ENCODE results near the gene BRSK2.

Gene BRSK2

DNA sequence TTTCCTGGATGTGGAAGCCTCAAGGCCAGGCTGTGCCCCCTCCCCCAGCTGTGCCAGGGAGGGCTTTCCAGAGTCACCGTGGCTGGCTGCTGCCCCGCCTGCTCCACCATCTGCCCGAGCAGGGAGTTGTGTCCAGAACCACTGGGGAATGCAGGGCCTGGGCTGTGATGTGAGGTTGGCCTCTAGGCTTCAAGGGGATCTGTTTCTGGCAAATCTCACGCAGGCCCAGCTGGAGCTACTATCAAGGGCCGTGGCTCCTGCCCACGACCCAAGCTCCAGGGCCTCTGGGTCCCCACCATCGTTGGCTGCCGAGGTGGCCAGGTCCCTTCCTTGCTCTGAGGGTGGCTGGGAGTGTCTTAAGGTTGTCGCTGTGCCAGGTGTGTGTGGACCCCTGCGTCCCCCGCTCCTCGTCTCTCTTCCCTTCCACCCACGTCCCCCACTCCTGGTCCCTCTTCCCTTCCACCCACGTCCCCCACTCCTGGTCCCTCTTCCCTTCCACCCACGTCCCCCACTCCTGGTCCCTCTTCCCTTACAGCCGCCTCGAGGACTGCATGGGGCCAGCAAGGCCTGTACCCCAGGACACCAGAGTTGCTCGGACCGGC is 6.1 kb downstream of the BRSK2 start:
- no peak for DNase-seq (ENCODE audit: low read depth in 2 of 2, low spot score in 1 of 2)

DNA sequence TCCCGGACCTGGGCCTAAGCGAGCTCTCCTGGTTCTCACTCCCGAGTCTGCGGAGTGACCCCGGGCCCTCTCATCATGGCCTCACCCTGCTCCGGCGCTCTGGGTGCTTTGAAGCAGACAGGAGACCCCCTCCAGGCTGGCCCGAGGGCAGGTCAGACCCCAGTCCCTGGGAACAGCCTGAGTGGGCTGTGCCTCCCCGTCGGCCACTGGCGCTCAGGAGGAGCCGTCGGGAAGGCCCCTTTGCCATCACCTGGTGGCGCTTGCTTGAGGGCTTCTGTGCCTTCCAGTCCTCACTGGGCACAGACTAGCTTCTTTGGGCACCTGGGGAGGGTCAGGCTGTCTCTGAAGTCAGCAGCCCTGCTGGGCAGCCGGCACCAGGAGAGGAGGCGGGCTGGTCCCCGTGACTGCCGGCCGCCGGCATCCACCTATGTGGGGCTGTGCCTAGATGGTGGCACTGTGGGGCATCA is 6.7 kb downstream of the BRSK2 start:
- no peak for DNase-seq (ENCODE audit: low read depth in 2 of 2, low spot score in 1 of 2)

GRCh38 chr11:1397146-1397861 is 7.6 kb downstream of the BRSK2 start:
- no peak for DNase-seq (ENCODE audit: low read depth in 2 of 2, low spot score in 1 of 2)

DNA sequence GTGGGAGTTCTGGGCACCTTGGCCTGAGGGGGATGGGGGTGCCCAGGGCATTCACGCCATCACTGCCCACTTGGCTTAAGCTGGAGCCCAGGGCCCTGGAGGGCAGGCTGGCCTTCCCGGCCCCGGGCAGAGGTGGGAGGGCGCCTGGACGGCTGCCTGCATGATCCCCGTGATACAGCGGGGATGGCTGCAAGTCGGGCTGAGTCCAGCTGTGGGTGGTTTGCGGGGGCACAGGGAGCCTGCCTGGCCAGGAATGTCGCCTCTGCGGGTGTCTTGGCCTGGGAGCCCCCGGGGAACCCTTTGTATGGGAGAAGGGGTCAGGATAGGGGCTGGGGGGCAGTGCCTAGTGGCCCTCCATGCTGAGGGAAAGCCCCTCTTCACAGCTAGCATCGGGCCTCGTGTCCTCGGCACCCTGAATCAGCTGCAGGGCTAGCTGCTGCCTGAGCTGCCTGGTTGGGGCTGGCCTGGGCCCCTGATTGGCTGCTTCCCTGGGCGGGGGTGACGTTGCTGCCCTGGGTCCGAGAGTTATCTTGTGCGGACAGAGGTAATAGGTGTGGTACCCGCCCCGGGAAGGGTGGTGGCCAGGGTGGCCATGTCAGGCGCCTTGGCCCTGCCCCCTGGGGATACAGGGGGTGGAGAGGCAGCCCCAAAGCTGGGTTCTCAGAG is 8.3 kb downstream of the BRSK2 start:
- no peak for DNase-seq (ENCODE audit: low read depth in 2 of 2, low spot score in 1 of 2)

- no peak for DNase-seq (ENCODE audit: low read depth in 2 of 2, low spot score in 1 of 2)
Observed at GRCh38 chr11:1398528-1399235, 8.9 kb downstream of the BRSK2 start.

DNA sequence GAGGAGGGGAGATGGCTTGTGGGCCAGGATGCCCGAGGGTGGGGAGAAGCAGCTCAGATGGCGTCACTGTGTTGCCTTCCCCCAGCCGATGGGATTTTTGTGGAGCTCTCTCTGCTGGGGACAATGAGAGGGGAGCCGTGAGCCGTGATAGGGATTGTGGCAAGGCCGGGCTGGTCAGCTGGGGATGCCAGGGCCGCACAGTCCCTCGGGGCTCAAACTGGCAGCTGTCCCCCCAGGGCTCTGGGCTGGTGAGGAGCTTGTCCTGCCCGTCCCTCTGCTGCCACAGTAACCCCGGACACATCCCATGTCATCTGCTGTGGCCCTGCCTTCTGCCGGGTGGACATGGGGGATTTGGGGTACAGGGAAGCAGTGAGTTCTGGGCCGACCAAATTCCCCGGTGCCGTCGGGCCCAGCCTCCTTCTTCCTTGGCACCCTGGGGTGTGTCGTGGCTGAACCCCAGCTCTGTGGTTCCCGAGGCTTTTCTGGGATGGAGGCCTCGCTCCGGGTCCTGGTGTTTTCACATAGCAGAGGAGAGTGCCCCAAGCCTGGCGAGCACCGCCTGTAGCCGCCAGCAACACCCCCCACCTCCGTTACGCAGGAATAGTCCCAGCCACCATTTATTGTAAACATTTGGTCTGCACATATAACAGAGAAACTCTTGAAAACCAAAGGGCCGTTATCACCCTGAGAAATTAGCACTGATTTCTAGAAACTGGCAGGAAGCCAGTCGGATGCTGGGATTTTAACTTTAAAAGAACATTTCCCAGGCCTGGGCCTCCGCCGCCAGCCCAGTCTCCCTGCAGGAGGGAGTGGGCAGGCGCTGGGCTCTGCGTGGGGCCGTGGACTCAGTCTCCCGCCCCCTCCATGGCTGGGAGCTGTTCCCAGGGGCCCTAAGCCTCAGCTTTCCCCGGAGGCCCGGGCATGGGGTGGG is 9.9 kb downstream of the BRSK2 start:
- DNase-seq (ENCODE audit: low read depth in 2 of 2, low spot score in 1 of 2): no peak

DNA sequence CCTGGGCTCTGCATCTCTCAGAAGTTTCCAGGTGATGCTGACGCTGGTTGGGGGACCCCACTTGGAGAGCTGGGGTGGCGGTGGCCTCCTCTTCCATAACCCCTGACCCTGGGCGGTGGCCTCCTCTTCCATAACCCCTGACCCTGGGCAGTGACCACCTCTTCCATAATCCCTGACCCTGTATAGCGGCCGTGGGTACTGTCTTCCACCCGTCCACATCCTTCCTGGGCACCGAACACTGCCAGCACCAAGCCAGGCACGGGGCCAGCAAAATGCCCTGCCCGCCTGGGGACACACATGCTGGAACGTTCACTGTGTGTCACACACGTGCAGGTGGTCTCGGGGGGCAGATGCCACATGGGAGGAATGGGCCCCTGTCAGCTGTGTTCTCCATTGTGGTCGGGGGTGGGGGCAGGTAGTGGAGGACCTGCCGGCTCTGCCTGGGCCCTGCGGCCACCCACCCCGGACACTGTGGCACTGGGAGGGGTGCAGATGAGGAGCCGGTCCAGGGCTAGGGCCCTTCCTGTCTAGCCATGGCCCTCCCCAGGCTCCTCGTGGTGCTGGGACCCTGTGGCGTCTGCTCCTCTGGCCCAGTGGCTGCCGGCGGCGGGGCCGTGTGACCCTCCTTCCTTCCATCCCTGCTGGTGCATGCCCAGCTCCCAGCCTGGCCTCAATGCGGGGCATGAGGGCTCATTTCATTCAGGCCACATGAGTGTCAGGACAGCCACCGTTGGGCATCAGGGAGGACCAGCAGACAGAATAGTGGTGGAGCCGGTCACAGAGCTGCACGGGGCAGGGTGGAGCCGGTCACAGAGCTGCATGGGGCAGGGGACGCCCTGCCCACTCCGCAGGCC is 10.8 kb downstream of the BRSK2 start:
- DNase-seq (ENCODE audit: low read depth in 2 of 2, low spot score in 1 of 2): no peak

DNA sequence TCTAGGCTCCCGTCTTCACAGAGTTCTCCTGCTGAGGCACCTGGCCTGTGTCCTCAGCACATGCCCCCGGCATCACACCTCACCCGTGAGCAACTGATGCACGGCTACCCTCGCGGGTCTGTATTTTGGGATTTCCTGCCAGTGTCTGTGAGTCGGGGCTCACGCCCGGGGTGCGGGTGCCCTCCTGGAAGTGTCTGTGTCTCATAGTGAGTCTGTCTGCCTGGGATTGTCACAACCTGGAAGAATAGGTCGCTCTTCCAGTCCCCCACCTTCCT is 11.4 kb downstream of the BRSK2 start:
- DNase-seq (ENCODE audit: low read depth in 2 of 2, low spot score in 1 of 2): no peak

- DNase-seq (ENCODE audit: low read depth in 2 of 2, low spot score in 1 of 2): no peak
Observed at GRCh38 chr11:1401656-1402221, 12.0 kb downstream of the BRSK2 start.

DNA sequence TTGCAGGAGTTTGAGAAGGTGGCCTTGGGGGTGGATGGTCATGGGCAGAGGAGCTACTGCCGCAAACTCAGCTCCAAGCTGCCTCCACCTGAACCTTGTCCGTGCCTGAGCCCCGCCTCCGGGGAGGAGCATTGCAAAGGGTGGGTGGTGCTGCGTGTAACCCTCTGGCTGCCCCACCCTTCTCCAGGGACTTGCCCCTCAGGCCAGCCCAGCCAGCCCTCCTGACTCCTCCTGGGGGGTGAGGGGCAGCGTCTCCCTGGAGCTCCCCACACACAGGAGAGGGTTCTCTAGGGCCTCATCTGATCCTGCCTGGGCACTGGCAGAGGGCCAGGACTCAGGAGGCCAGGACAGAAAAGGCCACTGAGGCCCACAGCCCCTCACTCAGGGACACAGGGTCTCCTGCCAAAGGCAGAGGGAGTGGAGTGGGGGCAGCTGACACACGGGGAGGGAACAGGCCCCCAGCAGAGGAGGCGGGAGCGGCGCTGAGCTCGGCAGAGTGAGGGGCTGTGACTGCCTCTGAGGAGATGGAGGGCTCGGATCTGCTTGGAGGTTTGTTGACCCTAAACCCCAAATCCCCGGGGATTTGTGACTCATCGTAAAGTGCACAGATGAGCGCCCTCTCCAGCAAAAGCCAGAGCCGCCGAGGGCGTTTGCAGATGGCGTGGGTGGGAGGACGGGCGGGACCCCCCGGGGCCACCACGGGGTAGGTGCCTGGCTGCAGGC is 12.8 kb downstream of the BRSK2 start:
- no peak for DNase-seq (ENCODE audit: low read depth in 2 of 2, low spot score in 1 of 2)

DNA sequence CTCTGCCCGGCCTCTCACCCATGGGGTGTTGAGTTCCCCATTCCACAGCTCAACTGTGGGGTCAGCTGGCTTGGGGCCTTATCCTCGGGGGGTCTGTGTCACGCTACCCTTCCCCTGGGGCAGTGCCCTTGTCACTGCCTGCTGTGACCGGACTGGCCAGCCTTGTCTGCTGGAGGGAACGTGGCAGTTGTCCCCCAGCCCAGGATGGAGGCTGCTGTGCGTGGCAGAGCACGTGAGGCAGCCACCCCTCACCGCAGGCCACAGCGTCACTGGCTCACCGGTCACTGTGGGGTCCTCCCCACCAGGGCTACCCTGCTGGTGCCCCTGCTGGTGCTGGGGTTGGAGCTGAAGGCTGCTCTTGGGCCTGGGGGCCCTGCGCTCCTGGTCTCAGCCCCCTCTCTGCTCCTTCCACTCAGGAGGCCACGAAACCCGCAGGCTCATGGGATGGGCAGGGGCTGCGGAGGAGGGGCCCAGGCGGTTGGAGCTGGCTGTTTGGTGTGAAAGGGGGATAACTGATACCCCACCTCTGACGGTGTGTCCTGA is 13.4 kb downstream of the BRSK2 start:
- DNase-seq (ENCODE audit: low read depth in 2 of 2, low spot score in 1 of 2): no peak

GRCh38 chr11:1403721-1404460 is 14.2 kb downstream of the BRSK2 start:
- no peak for DNase-seq (ENCODE audit: low read depth in 2 of 2, low spot score in 1 of 2)

DNA sequence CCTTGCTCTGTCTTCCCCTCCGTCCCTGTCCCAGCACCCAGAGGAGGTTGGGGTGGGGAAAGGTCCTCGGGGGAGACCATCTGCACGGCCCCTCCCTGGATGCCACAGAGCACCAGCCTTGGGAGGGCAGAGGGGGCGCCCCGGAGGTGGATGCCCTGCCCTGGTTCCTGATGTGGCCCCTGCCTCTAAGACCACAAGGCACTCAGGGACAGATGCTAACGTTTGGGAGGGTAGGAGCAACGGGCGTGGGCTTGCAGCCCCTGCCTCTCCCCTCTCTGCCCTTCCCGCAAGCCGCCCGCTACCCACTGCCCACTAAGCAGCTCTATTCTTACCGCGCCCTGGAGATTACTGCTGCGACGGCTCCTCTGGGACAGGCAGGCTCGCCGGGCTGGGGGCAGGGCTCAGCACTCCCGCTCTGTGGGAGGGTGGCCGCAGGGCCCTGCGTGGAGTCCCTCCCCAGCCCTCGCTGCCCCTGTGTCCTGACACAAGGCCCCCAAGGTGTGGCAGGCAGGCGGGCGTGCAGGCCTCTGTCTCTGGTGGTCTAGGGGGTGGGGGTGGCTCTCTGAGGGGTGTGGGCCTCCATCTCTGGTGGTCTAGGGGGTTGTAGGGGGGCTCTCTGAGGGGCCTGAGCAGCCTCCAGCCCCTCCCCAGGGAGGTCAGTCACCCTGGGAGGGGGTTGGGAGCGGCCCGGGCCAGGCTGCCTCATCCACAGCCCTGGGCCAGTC is 14.9 kb downstream of the BRSK2 start:
- DNase-seq (ENCODE audit: low read depth in 2 of 2, low spot score in 1 of 2): no peak

- no peak for DNase-seq (ENCODE audit: low read depth in 2 of 2, low spot score in 1 of 2)
Observed at GRCh38 chr11:1405186-1406020, 15.7 kb downstream of the BRSK2 start.

DNA sequence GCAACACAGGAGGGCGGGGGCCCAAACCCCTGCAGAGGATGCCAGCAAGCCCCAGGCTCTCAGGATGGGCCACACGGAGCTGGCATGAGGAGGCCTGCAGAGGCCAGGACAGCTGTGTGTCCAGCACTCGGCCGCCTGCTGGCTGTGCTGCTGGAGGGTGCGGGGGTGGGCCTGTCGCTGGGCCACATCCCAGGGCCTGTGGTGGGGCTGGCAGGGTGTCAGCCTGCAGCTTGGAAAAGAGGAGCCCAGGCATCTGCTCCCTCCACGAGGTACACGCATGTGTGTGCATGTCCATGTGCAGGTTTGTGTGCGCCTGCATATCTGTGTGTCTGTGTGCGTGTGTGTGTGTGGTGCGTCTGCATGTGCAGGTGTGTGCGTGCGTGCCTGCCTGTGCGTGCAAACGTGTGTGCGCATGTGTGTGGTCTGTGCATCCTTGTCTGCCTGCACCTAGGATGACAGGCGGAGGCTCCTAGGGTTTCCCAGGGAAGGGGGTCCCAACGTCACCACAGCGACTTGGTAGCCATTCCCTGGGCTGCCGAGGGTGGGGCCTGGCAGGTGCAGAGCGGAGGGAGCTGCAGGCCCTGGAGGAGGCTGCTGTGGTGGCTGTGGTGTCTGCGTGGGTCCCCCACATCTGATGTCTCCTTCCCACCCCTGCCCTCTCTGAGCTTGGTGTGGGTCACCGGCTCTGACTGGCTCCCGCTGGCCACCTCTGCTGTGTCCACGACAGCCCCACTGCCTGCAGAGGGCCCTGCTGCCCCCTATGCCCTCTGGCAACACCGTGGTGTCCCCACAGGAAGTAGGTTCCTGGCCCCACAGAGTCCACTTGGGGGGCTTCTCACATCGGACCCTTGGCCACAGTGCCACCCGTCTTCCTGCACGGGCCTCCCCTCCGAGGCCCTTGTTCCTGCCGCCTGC is 17.1 kb downstream of the BRSK2 start:
- DNase-seq (ENCODE audit: low read depth in 2 of 2, low spot score in 1 of 2): no peak

Measured in stimulated activated CD8-positive, alpha-beta memory T cell treated with anti-CD3 and anti-CD28 coated beads, Interleukin-4, amount 100 ng/mL, for 4 hours (primary cell).